Spinal cord (tissue), 10 donors: ENCODE data around the gene GHRHR. TPM values are rescaled to one million over a fixed set of nuclear protein-coding genes. Genes with fewer than 3 reads are reported as not detected.

Experiments used
- DNase-seq, 6 donors: peaks; one replicate each; pipeline versions ENCODE4 v3.0.0 to v3.0.0-alpha.2; 2013 to 2015; ENCODE audit warnings: low spot score in 6 of 6, low read depth in 4 of 6
- H3K27ac ChIP-seq: one replicate; pipeline ENCODE4 v1.5.1; 2013; ENCODE audit warnings: low read depth, low read length, control low read depth
- H3K27me3 ChIP-seq: one replicate; pipeline ENCODE4 v1.6.1; 2013; ENCODE audit warnings: low read length; ENCODE audit not compliant: control insufficient read depth, insufficient read depth
- H3K36me3 ChIP-seq: one replicate; pipeline ENCODE4 v1.6.1; 2013; ENCODE audit warnings: low read length; ENCODE audit not compliant: control insufficient read depth, insufficient read depth
- H3K4me1 ChIP-seq: one replicate; pipeline ENCODE4 v1.6.1; 2013; ENCODE audit warnings: low read length; ENCODE audit not compliant: control insufficient read depth, insufficient read depth
- H3K4me3 ChIP-seq: one replicate; pipeline ENCODE4 v1.5.1; 2013; ENCODE audit warnings: low read depth, low read length, control low read depth
- H3K9me3 ChIP-seq: one replicate; pipeline ENCODE4 v1.6.1; 2013; ENCODE audit warnings: low read length; ENCODE audit not compliant: control insufficient read depth, insufficient read depth
- WGBS: methylation state at CpG from one replicate; pipeline ENCODE4 v1.1.5; 2013; ENCODE audit warnings: missing lambda C conversion rate; ENCODE audit not compliant: insufficient coverage; 5-methylcytosine and 5-hydroxymethylcytosine counted together
- polyA plus RNA-seq, 2 donors: library from polyadenylated mRNA; unstranded; fragments of 120-200 nt; gene quantifications; one replicate each; pipeline ENCODE4 v1.2.1, GENCODE V29; 2013; ENCODE audit not compliant: insufficient read length in 2 of 2
- total RNA-seq, 2 donors: library from RNA; depleted of rRNA in 1 of 2; stranded (reverse); fragments of 120-200 nt in 1 of 2; fragments of >200 nt in 1 of 2; gene quantifications; one replicate each; pipeline versions ENCODE4 v1.2.3 to v1.2.4, GENCODE V29; 2013 to 2014
- donor health status: healthy.

GHRHR gene
- total and polyA plus RNA-seq, 4 donors, result 2.7 to 5.2 (median 4.3) TPM

GRCh38 chr7:30980194-30980593, 16.4 kb downstream of the GHRHR start:
- DNase-seq, result no peak
- no peaks in the 10 kb centered on the region for H3K36me3 ChIP-seq
- 82% methylated on average over 4 of the region's 7 CpGs for WGBS
- no peak overlapping the region for H3K4me3 ChIP-seq
- H3K9me3 ChIP-seq, result no peaks in the 10 kb centered on the region
- H3K27me3 ChIP-seq, result peaks cover 5% of the 10 kb centered on the region
- no peak overlapping the region for H3K27ac ChIP-seq
- peaks cover 18% of the 10 kb centered on the region for H3K4me1 ChIP-seq

- no peak for DNase-seq
- no peak overlapping the region for H3K4me3 ChIP-seq
- H3K4me1 ChIP-seq, result peaks cover 24% of the 10 kb centered on the region
- H3K36me3 ChIP-seq, result no peaks in the 10 kb centered on the region
- 97% methylated on average over 3 of the region's 5 CpGs for WGBS
- H3K9me3 ChIP-seq, result no peaks in the 10 kb centered on the region
- H3K27me3 ChIP-seq, result peaks cover 5% of the 10 kb centered on the region
- no peak overlapping the region for H3K27ac ChIP-seq
These were observed 17.0 kb downstream of the GHRHR start for GRCh38 chr7:30980751-30981150.

GRCh38 chr7:30983042-30983913, 19.5 kb downstream of the GHRHR start:
- WGBS, result 10% methylated on average over 11 of the region's 15 CpGs
- Histone ChIP-seq H3K27ac (no peak overlapping the region), H3K36me3 (no peaks in the 10 kb centered on the region), H3K4me3 (peak overlapping the region; percentile 32), H3K4me1 (peaks cover 49% of the 10 kb centered on the region), H3K9me3 (no peaks in the 10 kb centered on the region), H3K27me3 (peaks cover 5% of the 10 kb centered on the region)
- DNase-seq, result peak; percentile 80 to 97 (median 90)

- WGBS, result 21% methylated on average over 7 of the region's 12 CpGs
- H3K27ac ChIP-seq, result no peak overlapping the region
- H3K4me1 ChIP-seq, result peaks cover 55% of the 10 kb centered on the region
- no peaks in the 10 kb centered on the region for H3K9me3 ChIP-seq
- peaks cover 3% of the 10 kb centered on the region for H3K27me3 ChIP-seq
- no peaks in the 10 kb centered on the region for H3K36me3 ChIP-seq
- DNase-seq, result no peak
- peak overlapping the region; percentile 32 for H3K4me3 ChIP-seq
These were observed 20.1 kb downstream of the GHRHR start for GRCh38 chr7:30983914-30984247.

- H3K4me1 ChIP-seq, result peaks cover 62% of the 10 kb centered on the region
- no peak overlapping the region for H3K4me3 ChIP-seq
- H3K9me3 ChIP-seq, result no peaks in the 10 kb centered on the region
- no peaks in the 10 kb centered on the region for H3K27me3 ChIP-seq
- H3K27ac ChIP-seq, result peak overlapping the region; percentile 35
- peak in 2 of 6 donors; percentile 62 to 70 for DNase-seq
- no peaks in the 10 kb centered on the region for H3K36me3 ChIP-seq
- 75% methylated on average over 11 of the region's 13 CpGs for WGBS
These were observed 20.8 kb downstream of the GHRHR start for GRCh38 chr7:30984359-30985107.

- H3K36me3 ChIP-seq, result no peaks in the 10 kb centered on the region
- H3K27me3 ChIP-seq, result no peaks in the 10 kb centered on the region
- H3K4me3 ChIP-seq, result no peak overlapping the region
- no peak for DNase-seq
- no peaks in the 10 kb centered on the region for H3K9me3 ChIP-seq
- WGBS, result 90% methylated on average over 5 of the region's 7 CpGs
- peaks cover 70% of the 10 kb centered on the region for H3K4me1 ChIP-seq
- no peak overlapping the region for H3K27ac ChIP-seq
These were observed 22.0 kb downstream of the GHRHR start for GRCh38 chr7:30985756-30986155.

GRCh38 chr7:30986331-30986730, 22.6 kb downstream of the GHRHR start:
- DNase-seq, result no peak
- peaks cover 70% of the 10 kb centered on the region for H3K4me1 ChIP-seq
- 90% methylated on average over 7 of the region's 8 CpGs for WGBS
- H3K9me3 ChIP-seq, result no peaks in the 10 kb centered on the region
- H3K36me3 ChIP-seq, result no peaks in the 10 kb centered on the region
- H3K27ac ChIP-seq, result no peak overlapping the region
- H3K4me3 ChIP-seq, result no peak overlapping the region
- no peaks in the 10 kb centered on the region for H3K27me3 ChIP-seq

GRCh38 chr7:30986738-30987137, 23.0 kb downstream of the GHRHR start:
- Histone ChIP-seq H3K27me3 (no peaks in the 10 kb centered on the region), H3K4me1 (peaks cover 70% of the 10 kb centered on the region), H3K4me3 (no peak overlapping the region), H3K27ac (no peak overlapping the region), H3K9me3 (no peaks in the 10 kb centered on the region), H3K36me3 (no peaks in the 10 kb centered on the region)
- 24% methylated on average over 15 of the region's 16 CpGs for WGBS
- DNase-seq, result peak in 1 of 6 donors; percentile 44

- Histone ChIP-seq H3K27ac (no peak overlapping the region), H3K9me3 (no peaks in the 10 kb centered on the region), H3K36me3 (no peaks in the 10 kb centered on the region), H3K4me1 (peaks cover 71% of the 10 kb centered on the region), H3K4me3 (no peak overlapping the region), H3K27me3 (no peaks in the 10 kb centered on the region)
- DNase-seq, result no peak
- WGBS, result 62% methylated on average over 7 of the region's 7 CpGs
These were observed 23.4 kb downstream of the GHRHR start for GRCh38 chr7:30987178-30987577.
